DMS153 treated with DMSO at 0.1 percent for 48 hours (cell line): ENCODE data around the gene CYP2J2.
"Not testable (repeated sequence)": the region's sequence is repeated elsewhere in the genome, so short reads cannot be mapped to it uniquely, and the experiment has no call there.

ENCODE experiments used
- DNase-seq: peaks from one replicate; lab custom pipeline; 2025; ENCODE audit not compliant: unreplicated experiment; lab: John Stamatoyannopoulos, UW

Gene CYP2J2

DNA sequence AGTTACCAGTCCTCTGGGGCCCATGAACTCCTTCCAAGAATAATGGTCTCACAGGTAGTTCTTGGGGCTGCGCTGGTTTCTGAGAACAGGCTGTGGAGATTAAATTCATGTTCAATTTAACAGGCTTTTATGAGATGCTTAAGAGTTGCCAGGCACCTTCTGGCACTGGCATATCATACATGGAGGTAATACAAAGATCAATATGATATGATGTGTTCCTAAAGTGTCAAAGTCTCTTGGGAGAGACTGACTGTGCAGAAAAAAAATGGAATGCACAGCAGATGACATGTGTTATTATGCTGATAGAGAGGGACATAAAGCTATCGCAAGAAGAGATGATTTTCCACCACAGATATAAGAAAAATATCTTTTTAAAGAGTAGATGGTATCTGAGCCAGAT, 6.8 kb downstream of the CYP2J2 start:
- no peak for DNase-seq

DNA sequence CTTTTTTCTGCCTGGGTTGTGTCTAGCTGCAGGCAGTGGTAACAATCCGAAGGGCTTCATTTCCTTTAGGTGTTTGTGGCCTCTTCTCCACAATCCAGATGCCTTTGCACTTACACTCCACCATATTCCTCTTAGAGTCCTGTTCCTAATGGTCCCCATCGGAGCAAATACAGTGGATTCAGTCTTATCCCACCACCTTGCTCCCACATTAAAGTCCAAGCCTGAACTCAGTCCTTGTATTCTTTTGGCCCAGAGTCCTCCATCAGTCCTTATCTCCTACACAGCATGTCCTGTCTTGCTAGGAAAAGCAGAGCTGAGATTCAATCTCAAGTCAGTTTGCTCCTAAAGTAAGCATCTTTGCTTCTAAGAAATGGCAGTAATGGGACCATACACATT, 8.8 kb downstream of the CYP2J2 start:
- no peak for DNase-seq

DNA sequence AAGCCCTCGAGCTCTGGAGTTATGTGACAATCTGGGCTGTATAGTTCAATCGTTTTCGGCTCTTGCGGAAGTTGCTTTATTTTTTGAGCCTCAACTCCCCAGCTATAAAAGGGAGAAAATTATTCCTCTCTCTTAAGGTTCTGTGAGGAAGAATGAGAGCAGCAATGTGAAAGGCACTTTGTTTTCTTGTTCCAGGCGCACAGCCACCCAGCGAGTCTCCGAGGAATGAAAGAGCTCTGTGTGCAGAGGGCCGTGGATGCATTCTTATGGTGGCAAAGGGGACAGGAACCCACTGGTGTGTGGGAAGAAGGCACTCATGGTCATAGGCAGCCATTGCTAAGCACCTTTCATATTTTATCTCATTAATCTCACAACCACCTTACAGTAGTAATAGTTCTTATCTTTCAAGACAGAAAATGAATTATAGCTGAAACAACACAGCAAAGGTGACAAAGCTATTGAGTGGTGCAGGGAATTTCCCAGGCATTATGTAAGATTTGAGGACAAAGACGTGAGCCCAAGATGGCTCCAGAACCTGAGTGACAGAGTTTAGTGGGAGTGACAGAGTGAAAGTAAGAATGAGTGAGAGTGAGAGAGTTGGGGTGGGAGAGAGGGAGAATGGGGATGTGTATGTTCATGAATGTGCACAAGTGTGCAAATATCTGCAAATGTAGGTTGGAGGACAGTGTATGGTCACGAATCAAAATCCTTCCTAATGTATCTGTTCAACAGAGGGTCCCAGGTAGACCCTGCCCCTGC, 9.4 kb downstream of the CYP2J2 start:
- no peak for DNase-seq

DNA sequence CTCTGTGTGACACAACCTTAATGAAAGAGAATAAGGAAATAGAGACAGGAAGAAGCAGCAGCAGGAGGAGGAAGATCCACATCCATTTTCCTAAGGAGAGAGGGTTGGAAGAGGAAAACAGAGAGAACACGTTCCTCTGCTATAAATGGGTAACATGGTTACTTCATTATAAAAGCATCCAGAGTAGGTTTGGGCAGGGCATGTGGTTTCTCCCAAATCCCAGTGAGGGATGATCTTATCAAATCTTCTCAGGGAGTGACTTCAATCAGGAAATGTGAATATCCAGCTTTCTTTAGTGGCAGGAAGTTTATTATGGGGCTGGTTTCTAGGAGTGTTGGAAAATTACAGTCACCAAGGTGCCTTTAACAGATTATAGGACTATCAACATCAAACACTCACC, 11.1 kb downstream of the CYP2J2 start:
- no peak for DNase-seq

DNA sequence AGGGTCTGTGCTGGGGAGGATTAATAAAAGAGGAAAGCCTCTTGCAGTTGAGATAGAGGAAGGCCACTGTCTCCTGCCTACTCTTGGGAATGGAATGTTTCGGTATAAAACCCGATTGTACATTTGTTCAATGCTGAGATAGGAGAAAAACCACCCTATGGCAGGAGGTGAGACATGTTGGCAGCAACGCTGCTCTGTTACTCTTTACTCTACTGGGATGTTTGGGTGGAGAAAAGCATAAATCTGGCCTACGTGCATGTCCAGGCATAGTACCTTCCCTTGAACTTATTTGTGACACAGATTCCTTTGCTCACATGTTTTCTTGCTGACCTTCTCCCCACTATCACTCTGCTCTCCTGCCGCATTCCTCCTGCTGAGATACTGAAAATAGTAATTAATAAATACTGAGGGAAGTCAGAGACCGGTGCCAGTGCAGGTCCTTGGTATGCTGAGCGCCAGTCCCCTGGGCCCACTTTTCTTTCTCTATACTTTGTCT, 11.7 kb downstream of the CYP2J2 start:
- DNase-seq: not testable (repeated sequence)

DNA sequence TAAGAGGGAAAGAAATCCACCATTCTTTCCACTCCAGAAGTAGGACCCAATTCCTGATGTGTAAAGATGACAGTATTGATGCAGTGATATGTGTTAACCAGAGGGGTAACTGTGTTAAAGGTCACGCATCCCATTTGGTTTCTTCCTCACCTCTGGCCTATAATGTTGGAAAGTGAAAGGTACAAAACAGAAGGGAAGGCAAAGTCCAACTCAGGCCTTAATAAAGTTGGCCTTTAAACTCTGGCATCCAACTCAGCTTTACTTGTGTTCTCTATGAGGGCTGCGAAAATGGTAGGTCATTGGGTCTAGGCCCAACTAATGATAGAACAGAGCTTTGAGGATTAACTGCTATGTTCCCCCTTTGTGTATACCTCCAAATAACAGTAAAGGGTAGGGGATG, 17.9 kb downstream of the CYP2J2 start:
- no peak for DNase-seq

DNA sequence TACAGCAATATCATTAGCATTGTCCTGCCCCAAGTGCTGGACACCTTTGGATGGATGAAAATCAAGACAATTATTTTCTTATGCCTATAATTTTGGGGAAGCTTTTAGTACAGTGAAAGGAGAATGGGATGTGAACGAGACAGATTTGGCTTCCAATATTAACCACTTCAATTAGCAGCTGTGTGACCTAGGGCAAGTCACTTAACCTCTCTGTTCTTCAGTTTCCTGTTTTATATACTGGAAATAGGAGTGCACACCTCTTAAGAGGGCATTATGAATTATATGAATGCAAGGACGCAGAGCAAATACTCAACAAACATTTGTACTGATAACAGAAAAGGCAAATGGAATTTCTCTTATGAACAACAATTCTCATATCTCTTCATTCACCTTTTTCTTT, 18.5 kb downstream of the CYP2J2 start:
- no peak for DNase-seq

DNA sequence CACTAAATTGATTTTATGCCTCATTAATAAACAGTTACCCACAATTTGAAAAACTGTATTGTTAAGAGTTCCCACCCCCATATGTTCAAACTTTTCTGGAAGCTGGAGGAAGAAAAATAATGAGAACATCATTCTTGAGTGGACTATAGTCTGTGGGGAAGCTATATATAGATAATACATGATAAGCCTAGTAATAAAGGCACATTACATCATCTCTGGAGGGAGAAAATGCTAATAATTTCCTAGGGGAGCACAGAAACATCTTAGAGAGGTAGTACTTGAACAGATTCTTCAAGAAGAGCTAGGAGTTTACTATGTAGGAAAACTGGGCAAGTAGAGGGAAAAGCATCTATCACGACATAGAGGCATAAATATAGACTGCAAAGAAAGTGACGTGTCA, 19.6 kb downstream of the CYP2J2 start:
- no peak for DNase-seq

DNA sequence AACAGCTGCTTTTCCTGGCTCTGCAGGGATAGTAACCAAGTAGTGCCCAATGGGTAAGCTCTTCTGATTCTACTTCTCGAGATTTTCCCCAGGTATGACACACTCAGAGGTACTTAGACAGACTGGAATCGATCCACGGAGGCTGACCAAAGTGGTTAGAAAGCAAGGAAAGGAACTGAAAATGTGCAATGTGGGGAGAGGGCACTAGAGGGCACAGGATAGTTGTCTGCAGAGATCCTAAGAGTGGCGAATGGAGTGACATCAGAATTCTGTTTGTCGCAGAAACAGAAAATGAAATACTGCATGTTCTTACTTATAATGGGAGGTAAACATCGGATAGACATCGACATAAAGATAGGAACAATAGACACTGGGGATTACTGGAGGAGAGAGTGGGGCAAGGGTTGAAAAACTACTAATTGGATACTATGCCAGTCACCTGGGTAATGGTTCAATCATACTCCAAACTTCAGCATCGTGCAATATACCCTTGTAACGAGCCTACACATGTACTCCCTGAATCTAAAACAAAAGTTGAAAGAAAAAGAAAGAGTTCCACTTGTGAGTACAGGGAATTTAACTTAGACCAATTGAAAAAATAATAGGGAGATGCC, 23.3 kb downstream of the CYP2J2 start:
- DNase-seq: peak; percentile 26

DNA sequence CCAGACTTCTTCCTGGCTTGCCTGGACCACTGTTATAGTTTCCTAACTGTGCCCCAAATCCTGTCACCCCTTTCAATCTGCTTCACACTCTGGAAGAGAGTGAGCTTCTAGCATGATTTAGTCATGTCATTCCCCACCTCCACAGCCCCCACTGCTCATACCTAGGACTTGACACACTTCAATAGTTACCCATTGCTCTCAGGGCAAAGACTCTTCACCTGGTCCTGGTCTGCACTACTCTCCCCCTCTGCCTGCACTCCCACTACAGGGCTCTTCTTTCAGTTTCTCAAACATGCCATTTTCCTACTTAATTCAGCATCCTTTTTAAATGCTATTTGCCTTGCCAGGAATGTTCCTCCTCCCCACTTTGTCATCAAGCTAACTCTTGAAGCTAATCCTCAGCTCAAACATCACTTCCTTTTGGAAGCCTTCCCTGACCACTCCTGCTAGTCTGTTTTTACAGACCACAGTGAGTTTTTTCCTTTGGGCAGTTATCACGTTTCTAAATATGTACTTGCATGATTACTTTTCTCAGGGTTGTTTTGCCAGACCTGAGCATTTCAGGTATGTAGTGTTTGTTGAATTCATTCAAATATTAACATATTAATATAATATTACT, 24.7 kb downstream of the CYP2J2 start:
- no peak for DNase-seq

DNA sequence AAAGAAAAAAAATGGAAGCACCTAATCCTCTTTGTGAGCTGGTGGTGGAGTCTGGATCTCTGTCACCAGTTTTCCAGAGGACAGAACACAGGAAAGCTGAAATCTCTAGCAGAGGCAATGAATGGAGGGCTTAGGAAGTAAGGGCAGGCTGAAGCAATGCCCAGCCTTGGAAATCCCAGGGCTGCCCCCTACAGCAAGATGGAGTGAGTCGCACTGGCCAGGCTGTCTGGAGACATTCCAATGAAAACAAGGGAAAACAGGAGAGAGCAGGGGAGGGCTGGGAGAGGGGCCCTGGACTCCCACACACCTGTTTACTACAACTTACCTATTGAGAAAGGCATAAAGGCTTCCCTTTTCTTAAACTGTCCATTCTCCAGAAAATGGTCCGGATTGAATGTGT, 25.9 kb downstream of the CYP2J2 start:
- no peak for DNase-seq

DNA sequence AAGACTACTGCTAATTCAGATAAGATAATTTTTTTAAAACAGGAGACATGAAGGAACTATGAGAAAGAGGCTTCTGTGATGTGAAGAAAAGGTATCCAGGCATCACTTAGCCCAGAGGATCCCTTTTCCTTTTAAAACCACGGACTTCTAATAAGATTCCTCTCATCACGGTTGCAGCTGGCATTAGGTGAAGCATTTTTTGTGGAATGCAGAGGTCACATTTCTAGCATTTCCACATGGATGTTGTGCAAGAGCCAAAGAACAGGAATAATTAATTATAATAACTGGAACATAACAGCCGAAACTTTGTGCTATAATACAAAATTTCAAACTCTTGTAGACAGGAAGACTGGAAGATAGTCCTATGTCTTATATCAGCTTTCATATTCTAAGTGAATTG, 27.6 kb downstream of the CYP2J2 start:
- no peak for DNase-seq

DNA sequence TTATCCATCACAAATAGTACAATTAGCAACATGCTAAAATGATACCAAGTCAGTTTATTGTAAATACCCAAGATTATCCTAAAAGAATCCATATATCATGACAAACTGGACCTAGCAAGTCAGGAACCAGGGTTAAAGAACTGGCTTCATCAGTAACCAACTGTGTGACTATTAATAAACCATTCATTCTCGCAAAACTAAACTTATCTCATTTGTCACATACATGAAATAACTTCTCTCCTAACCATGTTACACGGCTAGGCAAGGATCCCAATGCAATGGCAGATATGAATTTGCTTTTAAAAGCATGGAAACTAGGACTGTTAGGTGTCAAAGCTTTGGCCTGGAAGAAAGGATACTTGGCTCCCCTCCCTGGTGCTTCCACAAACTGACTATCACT, 29.4 kb downstream of the CYP2J2 start:
- DNase-seq: no peak

DNA sequence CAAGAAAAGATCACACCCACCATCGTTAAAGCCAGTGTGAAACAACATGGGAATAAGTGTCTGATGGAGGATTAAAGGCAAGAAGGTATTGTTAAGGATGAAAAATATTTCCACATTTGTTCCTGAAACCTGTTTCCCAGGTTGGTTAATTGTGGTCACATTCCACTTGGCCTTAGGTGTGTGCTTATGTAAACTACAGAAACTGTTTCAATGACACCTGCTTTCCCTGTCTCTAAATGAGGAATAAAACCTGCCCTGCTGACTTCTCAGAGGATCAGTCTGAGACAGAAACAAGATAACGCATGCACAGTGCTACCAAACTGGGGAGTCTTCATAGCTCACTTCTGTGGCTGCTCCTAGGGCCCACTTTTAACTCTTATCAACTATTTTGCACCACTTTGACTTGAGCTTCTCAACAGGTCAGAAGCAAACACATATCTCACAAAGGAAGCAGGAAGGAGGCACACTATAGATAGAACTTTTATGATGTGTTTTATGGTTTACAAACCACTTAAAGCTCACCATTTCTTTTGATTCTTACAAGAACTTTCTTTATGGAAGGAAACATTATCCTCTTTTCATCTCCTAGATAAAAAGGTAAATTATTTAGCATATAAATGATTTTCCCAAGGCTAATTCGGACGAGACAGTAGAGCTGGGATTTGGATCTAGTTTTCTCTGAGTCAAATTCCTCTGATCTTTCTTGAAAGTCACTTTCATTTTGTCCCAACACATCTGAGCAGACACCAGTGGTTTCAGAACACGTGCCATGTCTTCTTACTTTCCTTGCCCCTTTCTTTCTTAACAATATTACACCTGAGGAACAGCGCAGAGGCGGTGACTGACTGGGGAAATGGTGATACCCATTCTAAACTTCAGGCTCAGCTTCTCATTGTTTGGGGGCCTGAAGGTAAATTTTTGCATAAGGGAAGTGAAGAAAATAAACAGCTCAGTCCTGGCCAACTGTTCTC, 33.4 kb downstream of the CYP2J2 start:
- DNase-seq: peak; percentile 10

DNA sequence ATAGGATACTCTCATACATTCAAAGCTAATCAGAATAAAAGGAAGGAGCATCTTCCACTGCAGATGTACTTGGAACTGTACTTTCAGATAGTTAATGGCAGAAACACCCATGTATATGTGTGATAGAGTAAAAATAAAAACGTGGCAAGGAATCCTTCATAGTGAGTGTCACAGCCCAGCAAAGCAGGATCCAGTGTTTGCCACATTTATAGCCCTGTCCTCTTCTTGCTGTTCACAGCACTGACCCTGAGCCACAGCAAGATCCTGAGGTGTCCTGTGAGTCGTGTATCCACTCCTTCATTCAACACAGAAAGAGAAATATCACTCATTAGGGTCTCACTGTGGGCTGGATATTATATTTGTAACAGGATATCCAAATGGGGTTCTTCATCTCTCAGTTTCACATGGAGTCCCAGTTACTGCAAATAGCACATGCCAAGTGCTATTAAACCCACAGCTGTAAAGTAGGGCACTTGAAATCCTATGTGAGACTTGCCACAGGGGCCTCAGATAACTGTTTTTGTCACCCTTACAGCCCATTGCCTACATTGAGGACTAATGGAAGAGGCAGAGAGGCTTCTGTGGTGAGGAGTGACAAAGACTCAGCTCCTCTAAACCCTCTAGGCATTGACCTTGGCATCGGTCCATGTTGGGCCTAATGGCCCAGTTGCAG, 41.3 kb downstream of the CYP2J2 start:
- no peak for DNase-seq

DNA sequence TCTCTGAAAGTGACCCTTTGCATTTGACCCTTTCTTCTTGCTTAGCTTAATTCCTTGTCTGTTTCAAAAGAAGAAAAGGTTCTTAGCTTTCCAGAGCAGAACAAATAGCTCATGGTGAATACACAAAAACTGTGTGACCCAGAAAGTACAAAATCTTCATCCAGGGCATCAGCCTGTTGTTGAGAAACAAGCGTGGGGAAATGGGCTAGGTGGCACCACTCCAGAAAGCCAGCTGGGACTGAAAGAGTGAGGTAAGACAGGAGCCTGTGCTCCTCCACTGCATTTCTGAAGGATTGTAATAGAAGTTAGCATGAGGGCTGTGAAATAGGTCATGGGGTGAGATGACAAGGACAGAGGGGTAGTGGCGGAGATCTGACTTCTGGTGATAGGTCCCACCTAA, 45.8 kb downstream of the CYP2J2 start:
- DNase-seq: no peak

DNA sequence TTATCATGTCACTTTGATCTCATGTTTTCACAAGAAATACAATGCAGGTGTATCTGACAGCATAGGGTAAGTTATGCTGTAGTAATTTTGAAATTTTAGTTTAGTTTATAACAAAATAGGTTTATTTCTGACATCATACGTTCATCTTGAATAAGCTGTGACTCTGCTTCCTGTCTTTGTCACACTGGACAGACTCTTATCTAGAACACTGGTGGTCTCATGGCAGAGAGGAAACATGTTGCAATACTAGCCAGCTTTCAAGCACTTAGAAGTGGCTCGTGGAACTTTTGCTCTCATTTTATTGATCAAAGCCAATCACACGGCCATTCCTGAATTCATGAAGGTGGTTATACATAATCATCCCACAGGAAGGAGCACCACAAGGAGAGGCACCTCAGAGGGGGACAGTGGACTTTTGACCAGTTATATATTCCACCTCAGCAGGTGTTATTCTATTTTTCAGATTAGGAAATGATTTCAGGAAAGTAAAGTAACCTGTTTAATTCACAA, 46.5 kb downstream of the CYP2J2 start:
- DNase-seq: no peak

DNA sequence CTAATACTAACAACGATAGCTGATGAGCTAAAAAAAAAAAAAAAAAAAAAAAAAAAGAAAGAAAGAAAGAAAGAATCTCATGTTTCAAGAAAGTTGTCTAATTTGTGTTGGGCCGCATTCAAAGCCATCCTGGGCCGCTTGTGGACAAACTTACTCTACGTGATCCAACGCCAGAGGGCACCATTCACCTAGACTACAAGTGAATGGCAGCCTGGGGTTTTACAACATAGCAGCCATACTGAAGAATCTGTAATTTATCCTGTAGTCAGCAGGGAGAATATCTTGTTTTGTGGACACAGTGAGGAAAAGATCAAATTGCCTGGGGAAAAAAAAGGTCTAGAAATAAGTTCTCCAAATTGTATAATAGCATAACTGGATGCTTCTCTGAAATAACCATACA, 47.0 kb downstream of the CYP2J2 start:
- DNase-seq: peak; percentile 24

DNA sequence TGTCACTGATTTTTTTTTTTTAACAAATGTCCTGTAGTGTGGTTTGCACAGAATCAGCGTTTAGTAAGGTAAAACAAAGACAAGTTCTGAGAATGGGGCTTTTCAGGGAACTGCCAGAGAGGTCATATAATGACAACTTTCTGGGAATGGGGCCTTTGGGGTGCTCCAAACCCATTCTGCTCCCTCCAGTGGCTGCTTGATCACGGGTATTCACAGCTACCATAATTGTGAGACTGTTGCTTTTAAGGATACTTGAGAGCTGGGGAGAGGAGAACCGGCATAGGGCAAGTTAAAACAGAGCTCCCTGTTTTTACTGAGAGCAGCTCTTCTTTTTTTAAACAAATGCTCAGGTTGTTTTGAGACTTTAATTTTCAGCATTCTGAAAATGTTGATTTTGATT, 48.2 kb downstream of the CYP2J2 start:
- DNase-seq: no peak

DNA sequence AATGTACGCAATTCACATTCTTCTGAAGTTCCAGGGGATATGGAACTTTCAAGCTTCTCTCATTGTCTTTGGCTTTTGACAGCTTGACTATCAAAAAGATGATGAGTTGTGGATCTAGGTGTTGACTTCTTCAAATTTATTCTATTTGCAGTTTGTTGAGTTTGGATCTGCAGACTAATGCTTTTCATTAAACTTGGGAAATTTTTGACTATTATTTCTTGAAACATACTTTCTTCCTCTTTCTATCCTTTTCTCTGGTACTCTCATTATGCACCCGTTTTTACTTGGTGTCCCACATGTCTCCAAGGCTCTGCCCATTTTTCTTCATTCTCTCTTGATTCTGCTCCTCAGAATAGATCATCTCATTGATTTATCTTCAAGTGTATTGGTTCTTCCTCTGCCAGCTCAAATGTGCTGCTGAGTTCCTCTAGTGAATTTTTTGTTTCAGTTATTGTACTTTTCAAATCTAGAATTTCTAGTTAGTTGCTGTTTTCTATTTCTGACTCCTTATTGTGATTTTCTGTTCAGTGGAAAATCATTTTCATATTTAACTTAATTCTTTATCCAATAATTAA, 49.4 kb downstream of the CYP2J2 start:
- no peak for DNase-seq
